Muscle layer of colon (tissue), 2 donors: ENCODE results near the gene TRMT112.

Source experiments
- H3K27ac ChIP-seq: one replicate; pipeline ENCODE4 v1.7.0; 2013; ENCODE audit warnings: low read depth, mild to moderate bottlenecking, low read length, moderate library complexity
- H3K27me3 ChIP-seq, 2 donors: one replicate each; pipeline ENCODE4 v1.7.0; 2013; ENCODE audit warnings: low read length in 2 of 2, mild to moderate bottlenecking in 2 of 2; ENCODE audit not compliant: insufficient read depth in 2 of 2, control insufficient read depth in 1 of 2
- H3K36me3 ChIP-seq: one replicate; pipeline ENCODE4 v1.7.0; 2013; ENCODE audit warnings: mild to moderate bottlenecking, low read length; ENCODE audit not compliant: insufficient read depth
- H3K4me1 ChIP-seq: one replicate; pipeline ENCODE4 v1.7.0; 2013; ENCODE audit warnings: mild to moderate bottlenecking, low read length; ENCODE audit not compliant: insufficient read depth
- H3K4me3 ChIP-seq, 2 donors: one replicate each; pipeline ENCODE4 v1.7.0; 2013; ENCODE audit warnings: low read length in 2 of 2, low read depth in 1 of 2, mild to moderate bottlenecking in 1 of 2, moderate library complexity in 1 of 2
- H3K9ac ChIP-seq: one replicate; pipeline ENCODE4 v1.7.0; 2013; ENCODE audit warnings: low read length
- H3K9me3 ChIP-seq: one replicate; pipeline ENCODE4 v1.7.0; 2013; ENCODE audit warnings: mild to moderate bottlenecking, low read length
- donor health status: abdominal sarcoma.
- donor health status: Adenocarcinoma of cecum.

TRMT112 gene

DNA sequence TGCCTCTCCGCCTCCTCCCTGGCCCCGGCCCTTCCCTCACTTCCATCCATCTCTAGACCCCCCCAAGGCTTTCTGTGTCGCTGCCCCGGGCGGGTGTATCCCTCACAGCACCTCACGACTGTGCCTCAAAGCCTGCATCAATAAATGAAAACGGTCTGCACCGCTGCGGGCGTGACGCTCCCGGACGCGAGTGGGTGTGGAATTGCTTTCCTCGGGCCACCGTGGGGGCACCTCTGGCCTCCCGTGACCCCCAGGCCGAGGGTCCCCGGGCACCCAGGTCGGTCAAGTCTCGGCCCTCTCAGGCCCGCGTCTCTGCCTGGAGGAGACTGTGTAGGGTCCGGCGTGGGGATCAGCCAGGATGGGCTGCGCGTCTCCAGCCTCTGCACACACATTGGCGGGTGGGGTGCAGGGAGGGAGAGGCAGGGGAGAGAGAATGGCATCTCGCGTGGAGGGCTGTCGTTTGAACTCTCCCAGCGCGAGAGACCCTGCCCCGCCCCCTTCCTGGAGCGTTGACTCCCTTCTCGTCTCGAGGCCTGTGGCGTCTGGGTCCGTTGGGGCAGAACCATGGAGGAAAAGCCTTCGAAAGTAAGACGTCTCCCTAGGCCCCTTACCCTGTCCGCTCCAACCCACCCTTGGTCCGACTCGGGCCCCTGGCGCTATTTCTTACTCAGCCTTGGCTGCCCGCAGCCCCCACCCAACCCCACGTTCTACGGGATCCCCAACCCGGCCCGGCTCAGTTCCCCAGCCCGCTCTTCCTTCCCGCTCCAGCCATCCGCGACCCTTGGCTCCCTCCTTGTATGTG is 17.3 kb downstream of the TRMT112 start, which contains the start of gene CATSPERZ:
TSS of gene CATSPERZ (plus strand) at position 512 of the 802 bp plus-strand sequence. CDS start at position 565, 53 bp downstream.
- no peaks in the 10 kb centered on the region for H3K9me3 ChIP-seq
- H3K4me3 ChIP-seq, result peak within 1 kb of the TSS; percentile 0 to 45
- H3K27ac ChIP-seq, result no peak within 1 kb of the TSS
- H3K27me3 ChIP-seq, result peaks cover 62 to 80% of the 10 kb centered on the region in 2 donors
- no peak within 1 kb of the TSS for H3K9ac ChIP-seq
- no peaks in the 10 kb centered on the region for H3K36me3 ChIP-seq
- H3K4me1 ChIP-seq, result peaks cover 30% of the 10 kb centered on the region

DNA sequence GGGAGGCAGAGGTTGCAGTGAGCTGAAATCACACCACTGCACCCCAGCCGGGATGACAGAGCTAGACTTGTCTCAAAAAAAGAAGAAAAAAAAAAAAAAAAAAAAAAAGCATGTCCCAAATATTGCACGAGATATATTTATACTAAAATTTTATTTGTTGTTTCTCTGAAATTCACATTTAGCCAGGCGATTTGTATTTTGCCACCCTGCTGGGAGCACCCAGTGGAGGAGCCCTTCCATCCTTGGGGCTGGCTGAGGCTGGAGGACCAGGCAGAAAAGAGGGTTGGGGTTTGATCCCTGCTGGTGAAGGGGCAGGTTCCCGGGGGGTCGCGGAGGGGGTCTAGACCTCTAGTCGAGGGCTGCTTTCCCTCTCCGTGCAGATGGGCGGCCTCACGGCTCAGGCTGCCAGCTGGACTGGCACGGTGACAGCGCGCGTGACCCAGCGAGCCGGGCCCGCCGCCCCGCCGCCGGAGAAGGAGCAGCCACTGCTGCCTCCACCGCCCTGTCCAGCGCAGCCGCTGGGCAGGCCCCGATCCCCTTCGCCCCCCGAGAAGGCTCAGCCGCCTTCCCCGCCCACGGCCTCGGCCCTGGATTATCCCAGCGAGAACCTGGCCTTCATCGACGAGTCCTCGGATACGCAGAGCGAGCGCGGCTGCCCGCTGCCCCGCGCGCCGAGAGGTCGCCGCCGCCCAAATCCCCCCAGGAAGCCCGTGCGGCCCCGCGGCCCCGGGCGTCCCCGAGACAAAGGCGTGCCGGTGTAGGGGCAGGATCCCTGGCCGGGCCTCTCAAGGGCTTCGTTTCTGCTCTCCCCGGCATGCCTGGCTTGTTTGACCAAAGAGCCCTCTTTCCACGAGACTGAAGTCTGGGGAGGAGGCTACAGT is 18.2 kb downstream of the TRMT112 start:
- Histone ChIP-seq H3K4me3 (peak overlapping the region; percentile 0 to 43), H3K27ac (no peak overlapping the region), H3K36me3 (no peaks in the 10 kb centered on the region), H3K27me3 (peaks cover 64 to 87% of the 10 kb centered on the region in 2 donors), H3K4me1 (peaks cover 30% of the 10 kb centered on the region), H3K9ac (no peak overlapping the region), H3K9me3 (no peaks in the 10 kb centered on the region)

DNA sequence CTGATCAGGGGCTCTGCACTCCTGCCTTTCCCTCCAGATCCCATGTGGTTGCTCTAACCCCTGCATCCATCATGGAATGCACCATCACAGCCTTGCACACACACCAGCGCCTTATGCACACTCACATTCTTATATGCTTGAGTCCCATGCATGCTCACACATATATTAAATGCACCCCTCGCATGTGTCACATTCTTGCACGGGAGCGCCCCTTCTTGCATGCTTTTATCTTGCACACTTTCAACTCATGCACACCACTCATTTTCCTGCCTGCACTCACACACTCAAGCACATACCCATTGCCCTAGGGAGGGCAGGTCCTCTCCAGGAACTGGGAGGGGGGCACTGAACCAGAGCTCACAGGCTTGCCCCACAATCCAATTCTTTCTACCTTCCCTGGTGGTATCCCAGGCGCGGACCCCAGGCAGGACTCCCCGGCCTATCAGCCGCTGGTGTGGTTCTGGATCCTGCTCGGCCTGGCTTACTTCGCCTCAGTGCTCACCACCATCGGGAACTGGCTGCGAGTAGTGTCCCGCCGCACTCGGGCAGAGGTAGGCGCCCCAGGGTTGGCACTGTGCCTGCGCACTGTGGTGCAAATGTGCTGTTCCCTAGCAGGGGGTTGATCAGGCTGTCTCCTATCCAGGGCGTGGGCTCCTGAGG is 19.5 kb downstream of the TRMT112 start:
- Histone ChIP-seq H3K36me3 (no peaks in the 10 kb centered on the region), H3K27ac (no peak overlapping the region), H3K27me3 (peaks cover 62 to 90% of the 10 kb centered on the region in 2 donors), H3K4me1 (peaks cover 17% of the 10 kb centered on the region), H3K9me3 (no peaks in the 10 kb centered on the region), H3K4me3 (no peak overlapping the region), H3K9ac (no peak overlapping the region)

DNA sequence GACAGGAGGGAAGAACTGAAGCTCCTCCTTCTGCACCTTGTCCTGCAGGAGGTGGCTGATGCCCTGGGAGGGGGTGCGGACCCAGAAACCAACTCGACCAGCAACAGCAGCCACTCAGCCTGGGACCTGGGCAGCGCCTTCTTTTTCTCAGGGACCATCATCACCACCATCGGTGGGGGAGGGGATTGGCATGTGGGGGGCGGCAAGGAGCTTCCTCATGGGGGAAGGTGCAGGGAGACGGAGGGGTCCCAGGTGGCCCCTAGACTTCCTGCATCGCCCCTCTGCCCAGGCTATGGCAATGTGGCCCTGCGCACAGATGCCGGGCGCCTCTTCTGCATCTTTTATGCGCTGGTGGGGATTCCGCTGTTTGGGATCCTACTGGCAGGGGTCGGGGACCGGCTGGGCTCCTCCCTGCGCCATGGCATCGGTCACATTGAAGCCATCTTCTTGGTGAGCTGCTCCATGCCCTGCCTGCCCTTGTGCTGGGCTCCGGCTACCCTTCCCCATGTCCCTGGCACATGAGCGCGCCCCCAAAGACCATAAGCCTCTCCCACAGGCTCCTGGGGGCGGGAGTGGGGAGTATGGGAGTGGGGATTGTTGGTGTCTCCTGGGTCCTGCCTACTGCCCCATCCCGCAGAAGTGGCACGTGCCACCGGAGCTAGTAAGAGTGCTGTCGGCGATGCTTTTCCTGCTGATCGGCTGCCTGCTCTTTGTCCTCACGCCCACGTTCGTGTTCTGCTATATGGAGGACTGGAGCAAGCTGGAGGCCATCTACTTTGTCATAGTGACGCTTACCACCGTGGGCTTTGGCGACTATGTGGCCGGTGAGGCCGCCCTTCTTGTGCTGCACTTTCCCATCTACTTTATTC is 20.3 kb downstream of the TRMT112 start:
- H3K27me3 ChIP-seq, result peaks cover 67 to 94% of the 10 kb centered on the region in 2 donors
- no peaks in the 10 kb centered on the region for H3K9me3 ChIP-seq
- H3K9ac ChIP-seq, result no peak overlapping the region
- no peak overlapping the region for H3K27ac ChIP-seq
- H3K36me3 ChIP-seq, result no peaks in the 10 kb centered on the region
- peaks cover 17% of the 10 kb centered on the region for H3K4me1 ChIP-seq
- H3K4me3 ChIP-seq, result no peak overlapping the region

DNA sequence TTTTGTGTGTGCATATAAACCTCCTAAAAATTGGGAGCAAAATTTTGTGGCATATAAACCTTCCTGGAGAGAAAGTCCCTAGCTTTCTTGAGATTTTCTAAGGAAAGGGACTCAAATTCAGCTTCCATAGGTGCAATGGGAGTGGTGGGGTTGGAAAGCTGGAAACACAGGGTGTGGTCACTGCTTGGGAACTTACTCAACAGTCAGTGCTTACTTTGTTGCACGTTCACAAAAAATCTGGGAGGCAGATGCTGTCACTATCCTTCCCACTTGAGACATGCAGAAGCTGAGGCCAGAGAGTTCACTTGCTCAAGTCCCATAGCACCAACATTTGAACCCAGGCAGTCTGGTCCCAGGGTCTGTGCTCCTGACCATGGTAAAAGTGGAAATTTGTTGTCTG is 21.1 kb downstream of the TRMT112 start:
- Histone ChIP-seq H3K36me3 (no peaks in the 10 kb centered on the region), H3K4me3 (no peak overlapping the region), H3K9ac (no peak overlapping the region), H3K4me1 (peaks cover 16% of the 10 kb centered on the region), H3K9me3 (no peaks in the 10 kb centered on the region), H3K27me3 (peaks cover 64 to 93% of the 10 kb centered on the region in 2 donors), H3K27ac (no peak overlapping the region)

DNA sequence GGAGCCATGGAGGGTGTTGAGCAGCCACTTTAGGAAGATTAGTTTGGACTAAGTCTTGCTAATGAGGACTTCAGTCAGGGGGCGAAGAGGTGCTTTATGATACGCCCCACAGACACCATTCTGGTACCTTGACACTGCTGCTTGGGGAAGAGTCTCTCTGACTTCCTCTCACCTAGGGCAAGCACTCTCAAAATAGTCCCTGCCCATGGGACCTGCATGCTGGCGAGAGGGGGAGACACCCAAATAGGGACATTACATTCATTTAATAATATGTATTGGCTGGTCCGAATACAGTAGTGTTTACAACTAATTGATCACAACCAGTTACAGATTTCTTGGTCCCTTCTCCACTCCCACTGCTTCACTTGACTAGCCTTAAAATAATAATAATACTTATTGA is 21.6 kb downstream of the TRMT112 start:
- Histone ChIP-seq H3K4me1 (peaks cover 12% of the 10 kb centered on the region), H3K4me3 (no peak overlapping the region), H3K36me3 (no peaks in the 10 kb centered on the region), H3K27ac (no peak overlapping the region), H3K9me3 (no peaks in the 10 kb centered on the region), H3K9ac (no peak overlapping the region), H3K27me3 (peaks cover 66 to 96% of the 10 kb centered on the region in 2 donors)

DNA sequence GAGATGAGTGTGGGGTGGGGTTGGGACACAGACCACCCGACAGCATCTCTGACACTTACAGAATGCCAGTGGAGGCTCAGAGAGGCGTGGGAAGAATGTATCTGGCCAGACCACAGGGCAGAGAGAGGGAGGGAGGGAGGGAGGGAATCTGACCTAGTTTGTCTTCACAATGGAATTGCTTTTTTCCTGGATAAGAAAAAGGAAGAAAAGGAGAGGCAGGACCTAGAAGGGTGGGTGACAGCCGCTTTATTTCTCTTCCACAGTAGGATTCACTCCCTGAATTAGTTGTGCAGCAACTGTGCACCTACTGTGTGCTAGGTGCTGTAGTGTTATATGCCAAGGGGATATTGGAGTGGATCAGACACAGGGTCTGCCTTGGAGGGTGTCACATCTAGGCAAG is 22.6 kb downstream of the TRMT112 start:
- Histone ChIP-seq H3K36me3 (no peaks in the 10 kb centered on the region), H3K4me3 (no peak overlapping the region), H3K9ac (no peak overlapping the region), H3K27ac (no peak overlapping the region), H3K4me1 (peaks cover 2% of the 10 kb centered on the region), H3K9me3 (no peaks in the 10 kb centered on the region), H3K27me3 (peaks cover 64 to 96% of the 10 kb centered on the region in 2 donors)

DNA sequence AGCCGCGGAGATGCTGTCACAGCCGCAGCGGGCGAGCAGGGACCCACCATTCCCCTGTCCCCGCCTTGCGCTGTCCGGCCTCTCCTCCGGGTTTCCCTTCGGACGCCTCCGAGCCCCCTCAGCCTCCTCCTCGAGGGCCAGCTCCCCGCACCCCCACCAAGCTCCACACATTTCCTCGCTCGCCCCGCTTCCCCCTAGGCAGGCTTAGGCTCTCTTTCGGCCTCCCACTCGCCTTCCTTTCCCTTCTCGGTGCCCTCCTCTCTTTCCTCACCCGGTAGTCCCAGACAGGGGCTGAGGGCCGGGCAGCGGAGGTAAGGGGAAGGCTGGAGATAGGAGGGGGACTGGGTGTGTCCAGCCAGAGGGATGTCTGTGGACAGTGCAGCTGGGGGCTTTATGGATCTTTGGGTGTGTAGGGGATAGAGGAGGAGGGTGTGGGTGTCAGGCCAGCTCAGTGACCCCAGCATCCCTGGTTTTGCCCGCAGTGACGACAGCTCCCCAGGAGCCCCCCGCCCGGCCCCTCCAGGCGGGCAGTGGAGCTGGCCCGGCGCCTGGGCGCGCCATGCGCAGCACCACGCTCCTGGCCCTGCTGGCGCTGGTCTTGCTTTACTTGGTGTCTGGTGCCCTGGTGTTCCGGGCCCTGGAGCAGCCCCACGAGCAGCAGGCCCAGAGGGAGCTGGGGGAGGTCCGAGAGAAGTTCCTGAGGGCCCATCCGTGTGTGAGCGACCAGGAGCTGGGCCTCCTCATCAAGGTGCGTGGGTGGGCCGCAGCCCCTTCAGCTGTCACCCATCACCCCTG is 24.7 kb downstream of the TRMT112 start:
- no peaks in the 10 kb centered on the region for H3K9me3 ChIP-seq
- peaks cover 52 to 77% of the 10 kb centered on the region in 2 donors for H3K27me3 ChIP-seq
- no peak overlapping the region for H3K9ac ChIP-seq
- H3K4me3 ChIP-seq, result no peak overlapping the region
- no peaks in the 10 kb centered on the region for H3K36me3 ChIP-seq
- no peaks in the 10 kb centered on the region for H3K4me1 ChIP-seq
- no peak overlapping the region for H3K27ac ChIP-seq

DNA sequence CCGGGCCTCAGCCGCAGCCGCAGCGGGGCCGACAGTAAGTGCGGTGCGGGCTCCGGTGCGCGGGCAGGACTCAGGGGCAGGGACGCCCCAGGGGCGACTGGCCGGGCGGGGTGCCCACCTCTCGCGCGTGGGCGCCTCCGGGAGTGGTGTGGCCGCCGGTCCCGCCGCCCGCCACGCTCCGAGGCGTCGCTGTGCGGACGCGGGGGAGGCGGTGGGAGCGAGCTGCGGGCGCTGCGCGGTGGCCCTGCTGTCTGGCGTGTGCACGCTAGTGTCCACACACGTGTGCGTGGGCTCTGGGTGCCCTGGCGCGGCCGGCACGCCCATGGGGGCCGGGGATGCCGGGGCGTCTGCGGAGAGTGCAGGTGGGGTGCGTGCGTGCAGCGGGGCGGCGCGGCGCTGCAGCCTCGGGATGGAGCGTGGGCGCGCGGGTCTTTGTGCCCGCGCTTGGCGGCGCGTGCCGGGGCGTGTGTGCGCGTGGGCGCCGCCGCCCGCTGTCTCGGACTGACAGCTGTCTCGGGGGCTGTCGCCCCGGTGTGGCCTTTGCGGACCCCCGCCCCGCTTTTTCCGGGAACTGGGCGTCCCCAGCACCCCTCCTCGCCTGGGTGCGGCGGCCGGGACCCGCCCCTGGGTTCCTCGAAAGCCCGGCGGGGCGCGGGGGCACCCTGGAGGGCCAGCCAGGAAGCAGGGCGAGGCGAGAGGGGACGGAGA is 25.5 kb downstream of the TRMT112 start:
- H3K4me1 ChIP-seq, result no peaks in the 10 kb centered on the region
- no peak overlapping the region for H3K27ac ChIP-seq
- H3K27me3 ChIP-seq, result peaks cover 44 to 69% of the 10 kb centered on the region in 2 donors
- no peaks in the 10 kb centered on the region for H3K36me3 ChIP-seq
- H3K9ac ChIP-seq, result no peak overlapping the region
- peak overlapping the region in 1 of 2 donors; percentile 42 for H3K4me3 ChIP-seq
- H3K9me3 ChIP-seq, result no peaks in the 10 kb centered on the region
